A549 (cell line): Measurements from ENCODE around the gene ARMC7. TPM values are rescaled to one million over a fixed set of nuclear protein-coding genes. Genes with fewer than 3 reads are reported as not detected.

Source experiments
- ATAC-seq, 2 experiments: fragments of 200-7000 bp in 1 of 2; fragments of >200 bp in 1 of 2; cut with Nextera tagmentation in 1 of 2; cut with Tn5 transposase in 1 of 2; 3 replicates each; pipeline versions ENCODE4 v1.8.0 to v1.9.1; 2018 to 2020; ENCODE audit warnings: mild to moderate bottlenecking in 1 of 2, moderate library complexity in 1 of 2
- CTCF ChIA-PET: fragments of 300-600 bp; sonication (Branson Sonifier 250); formaldehyde crosslinking; extraction: SDS; loops from one replicate; lab custom pipeline; 2021; ENCODE audit warnings: antibody characterized with exemption, inconsistent platforms; lab: Yijun Ruan, JAX
- POLR2A ChIA-PET: fragments of 350-600 bp; formaldehyde crosslinking; extraction: SDS; loops from one replicate; lab custom pipeline; 2021; ENCODE audit warnings: antibody characterized with exemption, inconsistent platforms; lab: Yijun Ruan, JAX
- DNase-seq, 2 experiments: peaks; one replicate each; pipeline versions ENCODE4 v3.0.0 to v3.0.0-alpha.2; 2011 to 2016; ENCODE audit warnings: low read depth in 1 of 2, low spot score in 1 of 2
- FAIRE-seq: peaks from 2 replicates; lab custom pipeline; 2011; peaks lifted over from hg19 to GRCh38; lab: Jason Lieb, UNC
- H3K27ac ChIP-seq, 2 experiments: fragments of >200 bp; sonication (Bioruptor Twin); formaldehyde crosslinking; 3 replicates each; pipeline ENCODE4 v1.5.1; 2016 to 2017
- H3K4me1 ChIP-seq: fragments of >200 bp; sonication (Bioruptor Twin); formaldehyde crosslinking; 3 replicates; pipeline ENCODE4 v1.6.1; 2016
- H3K4me2 ChIP-seq: fragments of >200 bp; sonication (Bioruptor Twin); formaldehyde crosslinking; 3 replicates; pipeline ENCODE4 v1.6.1; 2016
- H3K4me3 ChIP-seq: fragments of >200 bp; sonication (Bioruptor Twin); formaldehyde crosslinking; 3 replicates; pipeline ENCODE4 v1.5.1; 2016
- H3K9me3 ChIP-seq: fragments of >200 bp; sonication (Bioruptor Twin); formaldehyde crosslinking; 3 replicates; pipeline ENCODE4 v1.6.1; 2016
- CBX8 ChIP-seq: fragments of 200-600 bp; sonication (generic); IDR thresholded peaks from 2 replicates; pipeline ENCODE4 v1.6.1; 2016
- CHD4 ChIP-seq: fragments of 200-600 bp; sonication (generic); IDR thresholded peaks from 2 replicates; pipeline ENCODE4 v1.6.1; 2016; ENCODE audit warnings: antibody characterized with exemption, mild to moderate bottlenecking, borderline replicate concordance
- ELK1 ChIP-seq: fragments of 150-350 bp; IDR thresholded peaks from 2 replicates; pipeline ENCODE4 v1.6.1; 2014; ENCODE audit warnings: low read depth, mild to moderate bottlenecking, low read length
- HES2 ChIP-seq: fragments of >200 bp; sonication (Bioruptor Twin); formaldehyde crosslinking; IDR thresholded peaks from 2 replicates; pipeline ENCODE4 v1.6.1; 2016
- HOXA7 ChIP-seq: fragments of 250-450 bp; sonication (Bioruptor Pico); IDR thresholded peaks from 2 replicates; pipeline ENCODE4 v1.5.0; 2020; ENCODE audit warnings: mild to moderate bottlenecking, moderate library complexity
- JUN ChIP-seq, 2 experiments: fragments of >200 bp; sonication (Bioruptor Twin); formaldehyde crosslinking; IDR thresholded peaks; 2 replicates in 1 of 2; 3 replicates in 1 of 2; pipeline ENCODE4 v1.6.1; 2016 to 2017
- MAFK ChIP-seq: fragments of 450-650 bp; IDR thresholded peaks from 2 replicates; pipeline ENCODE4 v1.6.1; 2014; ENCODE audit not compliant: partially characterized antibody
- NFE2L2 ChIP-seq: fragments of 150-350 bp; conservative IDR thresholded peaks from 2 replicates; pipeline ENCODE4 v1.6.1; 2014; ENCODE audit warnings: low read length
- POLR2AphosphoS2 ChIP-seq: conservative IDR thresholded peaks from 2 replicates; pipeline ENCODE4 v1.6.1; 2012; ENCODE audit warnings: low read length, improper control_type of control experiment, inconsistent platforms
- RARB ChIP-seq: fragments of 250-450 bp; sonication (Bioruptor Pico); IDR thresholded peaks from 2 replicates; pipeline ENCODE4 v1.8.0; 2021; ENCODE audit warnings: mild to moderate bottlenecking, moderate library complexity
- REST ChIP-seq: fragments of 200-600 bp; sonication (generic); IDR thresholded peaks from 2 replicates; pipeline ENCODE4 v1.6.1; 2016; ENCODE audit warnings: antibody characterized with exemption, mild to moderate bottlenecking, moderate library complexity
- RFX5 ChIP-seq: fragments of 450-650 bp; IDR thresholded peaks from 2 replicates; pipeline ENCODE4 v1.7.1; 2014; ENCODE audit warnings: antibody characterized with exemption, mild to moderate bottlenecking, moderate library complexity
- SMC3 ChIP-seq: fragments of >200 bp; sonication (Bioruptor Twin); formaldehyde crosslinking; IDR thresholded peaks from 3 replicates; pipeline ENCODE4 v1.6.1; 2018; ENCODE audit warnings: inconsistent platforms
- ZFP36 ChIP-seq: fragments of 450-650 bp; IDR thresholded peaks from 2 replicates; pipeline ENCODE4 v1.6.1; 2014; ENCODE audit warnings: borderline replicate concordance; ENCODE audit not compliant: partially characterized antibody
- WGBS: methylation state at CpG from one replicate; pipeline ENCODE4 v1.1.6; 2017; ENCODE audit errors: missing lambda C conversion rate; 5-methylcytosine and 5-hydroxymethylcytosine counted together
- polyA plus RNA-seq, 4 experiments: library from polyadenylated mRNA; depleted of rRNA in 3 of 4; stranded (reverse); fragments of >200 nt; fragmentation: RNase III in 1 of 4; extraction: RNeasy Plus Mini Kit Qiagen cat#74134 plus additional on column Dnase treatment in 1 of 4; gene quantifications; 2 replicates in 3 of 4; 3 replicates in 1 of 4; pipeline ENCODE4 v1.2.3, GENCODE V29; 2011 to 2017
- TF ChIP-seq, protein P1 (sequence below): IDR thresholded peaks from 2 replicates; pipeline ENCODE4 v1.6.1; 2012; ENCODE audit warnings: low read depth, borderline replicate concordance
- TF ChIP-seq, protein P2 (sequence below): IDR thresholded peaks from 2 replicates; pipeline ENCODE4 v1.6.1; 2012
- TF ChIP-seq, protein P3 (sequence below): fragments of 250-450 bp; sonication (Bioruptor Pico); IDR thresholded peaks from 2 replicates; pipeline ENCODE4 v1.5.0; 2020; ENCODE audit warnings: low read depth, mild to moderate bottlenecking, moderate library complexity

The ARMC7 gene
- polyA plus RNA-seq, 2 of the 4 experiments (the other 2 are of a cell fraction), result 8.5 to 12.6 TPM

GRCh38 chr17:75174996-75175395, 65.2 kb downstream of the ARMC7 start:
- no peak for TF ChIP-seq SMC3
- no peak for TF ChIP-seq ELK1
- TF ChIP-seq RARB, result no peak
- no peak for TF ChIP-seq HES2
- TF ChIP-seq RFX5, result no peak
- no peak for TF ChIP-seq NFE2L2
- TF ChIP-seq MAFK, result no peak
- no peak for TF ChIP-seq JUN (IDR thresholded peaks at IDR 0.05)
- Histone ChIP-seq H3K4me2 (no peak overlapping the region), H3K4me1 (0 out of 3 replicates have a peak, but pooled peaks cover 6% of the 10 kb centered on the region), H3K4me3 (no peak overlapping the region), H3K27ac (no peak overlapping the region), H3K9me3 (no peaks in the 10 kb centered on the region)
- FAIRE-seq (no peak), DNase-seq (no peak), ATAC-seq (no peak)
- ChIA-PET CTCF (interaction anchor here (0.8 to 15.3 kb wide), 8 partner anchors 8 to 90 kb away, joined by 3 to 270 read pairs (median 6); partner anchors contain the start of gene ARMC7), POLR2A (interaction anchor here (0.6 kb wide), 1 partner anchor 24 kb away, joined by 4 read pairs; no protein-coding TSS in a partner anchor)
- WGBS, result 94% methylated on average over 11 of the region's 11 CpGs

DNA sequence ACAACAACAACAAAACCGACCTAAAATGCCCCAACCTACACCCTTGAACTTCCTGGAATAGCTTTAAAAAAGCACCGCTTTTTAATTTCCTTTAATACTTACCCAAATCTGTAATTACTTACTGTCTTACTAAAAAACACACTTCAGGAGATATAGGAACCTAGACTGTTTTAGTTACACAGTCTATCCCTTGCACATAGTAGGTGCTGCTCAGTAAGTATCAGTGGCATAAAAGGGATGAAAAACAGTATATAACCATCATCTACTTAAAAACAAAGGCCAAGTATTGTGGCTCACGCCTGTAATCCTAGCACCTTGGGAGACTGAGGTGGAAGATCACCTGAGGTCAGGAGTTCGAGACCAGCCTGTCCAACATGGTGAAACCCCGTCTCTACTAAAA, 66.9 kb downstream of the ARMC7 start:
- TF ChIP-seq ZFP36, result no peak
- TF ChIP-seq CBX8, result no peak
- TF ChIP-seq, protein P1, sequence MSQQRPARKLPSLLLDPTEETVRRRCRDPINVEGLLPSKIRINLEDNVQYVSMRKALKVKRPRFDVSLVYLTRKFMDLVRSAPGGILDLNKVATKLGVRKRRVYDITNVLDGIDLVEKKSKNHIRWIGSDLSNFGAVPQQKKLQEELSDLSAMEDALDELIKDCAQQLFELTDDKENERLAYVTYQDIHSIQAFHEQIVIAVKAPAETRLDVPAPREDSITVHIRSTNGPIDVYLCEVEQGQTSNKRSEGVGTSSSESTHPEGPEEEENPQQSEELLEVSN, result no peak
- TF ChIP-seq, protein P2, sequence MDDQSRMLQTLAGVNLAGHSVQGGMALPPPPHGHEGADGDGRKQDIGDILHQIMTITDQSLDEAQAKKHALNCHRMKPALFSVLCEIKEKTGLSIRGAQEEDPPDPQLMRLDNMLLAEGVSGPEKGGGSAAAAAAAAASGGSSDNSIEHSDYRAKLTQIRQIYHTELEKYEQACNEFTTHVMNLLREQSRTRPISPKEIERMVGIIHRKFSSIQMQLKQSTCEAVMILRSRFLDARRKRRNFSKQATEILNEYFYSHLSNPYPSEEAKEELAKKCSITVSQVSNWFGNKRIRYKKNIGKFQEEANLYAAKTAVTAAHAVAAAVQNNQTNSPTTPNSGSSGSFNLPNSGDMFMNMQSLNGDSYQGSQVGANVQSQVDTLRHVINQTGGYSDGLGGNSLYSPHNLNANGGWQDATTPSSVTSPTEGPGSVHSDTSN, result no peak
- TF ChIP-seq CHD4, result no peak
- no peak for TF ChIP-seq HOXA7 (CRISPR knock-in tag)
- TF ChIP-seq, protein P3, sequence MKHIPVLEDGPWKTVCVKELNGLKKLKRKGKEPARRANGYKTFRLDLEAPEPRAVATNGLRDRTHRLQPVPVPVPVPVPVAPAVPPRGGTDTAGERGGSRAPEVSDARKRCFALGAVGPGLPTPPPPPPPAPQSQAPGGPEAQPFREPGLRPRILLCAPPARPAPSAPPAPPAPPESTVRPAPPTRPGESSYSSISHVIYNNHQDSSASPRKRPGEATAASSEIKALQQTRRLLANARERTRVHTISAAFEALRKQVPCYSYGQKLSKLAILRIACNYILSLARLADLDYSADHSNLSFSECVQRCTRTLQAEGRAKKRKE (CRISPR knock-in tag), result no peak
- TF ChIP-seq POLR2AphosphoS2, result no peak
- DNase-seq (no peak), ATAC-seq (no peak), FAIRE-seq (no peak)
- H3K4me3 ChIP-seq, result no peak overlapping the region
- no peaks in the 10 kb centered on the region for H3K9me3 ChIP-seq
- H3K4me2 ChIP-seq, result no peak overlapping the region
- H3K4me1 ChIP-seq, result peaks cover 11% of the 10 kb centered on the region; the same call in 2 of the 3 replicates
- H3K27ac ChIP-seq, result no peak overlapping the region
- CTCF ChIA-PET, result interaction anchor here (0.9 to 15.3 kb wide), 14 partner anchors 10 to 216 kb away, joined by 3 to 270 read pairs (median 6); partner anchors contain the start of genes ARMC7 and NT5C
- POLR2A ChIA-PET, result interaction anchor here (0.6 kb wide), 1 partner anchor 39 kb away, joined by 10 read pairs; no protein-coding TSS in a partner anchor
- WGBS, result 93% methylated on average over 5 of the region's 5 CpGs

DNA sequence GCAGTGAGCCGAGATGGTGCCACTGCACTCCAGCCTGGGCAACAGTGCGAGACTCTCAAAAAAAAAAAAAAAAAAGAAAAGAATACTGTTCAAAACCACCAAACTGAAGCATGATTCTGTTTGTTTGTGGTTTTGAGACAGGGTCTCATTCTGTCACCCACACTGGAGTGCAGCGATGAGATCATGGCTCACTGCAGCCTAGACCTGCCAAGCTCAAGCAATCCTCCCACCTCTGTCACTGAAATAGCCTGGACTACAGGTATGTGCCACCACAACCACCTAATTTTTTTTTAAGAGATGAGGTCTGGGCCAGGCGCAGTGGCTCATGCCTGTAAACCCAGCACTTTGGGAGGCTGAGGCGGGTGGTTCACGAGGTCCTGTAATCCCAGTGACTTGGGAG, 68.7 kb downstream of the ARMC7 start:
- FAIRE-seq, result no peak
- no peak overlapping the region for H3K4me2 ChIP-seq
- H3K4me3 ChIP-seq, result no peak overlapping the region
- CTCF ChIA-PET, result interaction anchor here (0.9 to 4.1 kb wide), 2 partner anchors 21 to 64 kb away, joined by 4 to 16 read pairs; no protein-coding TSS in a partner anchor
- 90% methylated on average over 6 of the region's 6 CpGs for WGBS
- POLR2A ChIA-PET, result no interaction called here
- H3K4me1 ChIP-seq, result peaks cover 13% of the 10 kb centered on the region; the same call in 2 of the 3 replicates
- ATAC-seq, result no peak
- DNase-seq, result no peak
- H3K9me3 ChIP-seq, result no peaks in the 10 kb centered on the region
- no peak for TF ChIP-seq REST
- no peak overlapping the region for H3K27ac ChIP-seq
